GM19324 (cell line): ENCODE measurements around the gene NECTIN4.
"Not testable (repeated sequence)": the region's sequence is repeated elsewhere in the genome, so short reads cannot be mapped to it uniquely, and the experiment has no call there.

Experiments
- ATAC-seq: cut with Tn5 transposase; IDR thresholded peaks from one replicate; pipeline ENCODE4 v1.9.1; 2021; ENCODE audit warnings: mild to moderate bottlenecking, moderate library complexity; ENCODE audit not compliant: unreplicated experiment, low FRiP score

The NECTIN4 gene

DNA sequence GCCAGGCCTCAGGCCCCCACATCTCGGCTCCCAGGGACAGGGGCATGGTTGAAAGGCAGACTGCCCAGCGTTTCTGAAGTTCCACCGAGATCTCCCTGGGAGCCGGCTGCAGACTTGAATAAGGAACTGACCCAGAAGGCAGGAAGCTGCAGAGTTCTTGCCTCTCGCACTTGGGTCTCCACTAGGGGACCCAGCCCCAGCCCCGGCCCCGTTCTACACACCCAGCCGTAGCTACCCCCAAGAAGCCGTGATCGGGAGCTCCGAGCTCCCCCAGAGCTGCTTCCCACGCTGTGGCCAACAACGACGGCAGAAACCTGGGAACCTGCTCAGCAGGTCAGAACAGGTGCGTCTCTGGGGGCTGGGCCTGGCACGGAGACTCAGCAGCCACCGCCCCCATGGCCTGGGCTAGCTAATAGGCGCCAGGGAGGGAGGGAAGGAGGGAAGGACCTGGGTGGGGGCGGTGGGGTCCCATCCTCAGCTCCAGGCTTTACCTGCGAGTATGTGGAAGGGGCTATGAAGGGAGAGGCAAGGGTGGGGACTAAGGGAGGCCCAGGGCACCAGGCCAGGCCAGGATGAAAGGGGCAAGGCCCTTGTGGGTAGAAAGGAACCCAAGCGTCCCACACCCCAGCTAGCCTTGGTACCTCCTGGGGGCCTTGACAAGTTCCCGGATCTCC, at the start of gene NECTIN4:
TSS of gene NECTIN4 (minus strand) at position 308 of the 674 bp plus-strand sequence. CDS start at position 46, 262 bp downstream.
- no peak for ATAC-seq

GRCh38 chr1:161138431-161138830, 49.1 kb upstream of the NECTIN4 start:
- no peak for ATAC-seq

- no peak for ATAC-seq
These were observed 48.5 kb upstream of the NECTIN4 start for GRCh38 chr1:161137881-161138280.

- ATAC-seq: no peak
These were observed 43.9 kb upstream of the NECTIN4 start for GRCh38 chr1:161133220-161133740.

DNA sequence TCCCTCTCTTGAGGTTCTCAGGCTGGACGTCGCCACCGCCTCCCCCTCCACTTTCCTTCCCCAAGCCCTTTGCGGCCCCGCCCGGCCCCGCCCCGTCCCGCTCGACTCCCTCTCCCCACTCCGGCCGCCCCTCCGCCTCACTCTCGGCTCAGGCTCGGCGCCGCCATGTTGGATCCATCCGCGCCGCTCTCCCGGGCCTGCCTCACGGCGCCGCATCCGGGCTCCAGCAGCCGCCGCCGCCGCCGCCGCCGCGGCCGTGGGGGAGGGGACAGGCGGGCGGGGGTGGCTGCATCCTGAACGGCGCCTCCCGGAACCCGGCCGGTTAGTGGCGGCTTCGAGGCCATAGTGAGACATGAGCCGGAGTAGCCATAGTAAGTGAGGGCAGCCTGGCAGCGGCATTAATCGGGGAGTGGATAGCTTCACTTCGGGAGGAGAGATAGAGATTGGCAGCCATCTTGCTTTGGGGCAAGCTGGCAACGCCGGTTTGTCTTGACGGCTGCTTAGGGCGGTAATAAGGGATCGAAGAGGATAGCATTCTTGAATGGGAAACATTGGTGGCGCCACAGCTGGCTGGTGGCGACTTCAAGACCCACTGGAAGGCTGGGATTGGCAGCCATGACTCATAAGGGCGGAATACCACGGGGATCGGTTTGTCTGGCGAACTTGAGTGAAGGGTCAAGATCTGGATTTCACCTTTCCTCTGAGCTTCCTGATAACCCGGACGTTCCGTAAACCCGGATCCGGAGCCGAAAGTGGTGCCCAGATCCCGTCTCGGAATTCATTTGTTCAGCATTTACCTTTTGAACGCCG, 43.3 kb upstream of the NECTIN4 start, which contains the start of gene DEDD:
TSS of gene DEDD (minus strand) at position 258 of the 810 bp plus-strand sequence. CDS start 8,205 bp downstream, outside the sequence.
- ATAC-seq: peak; percentile 94

DNA sequence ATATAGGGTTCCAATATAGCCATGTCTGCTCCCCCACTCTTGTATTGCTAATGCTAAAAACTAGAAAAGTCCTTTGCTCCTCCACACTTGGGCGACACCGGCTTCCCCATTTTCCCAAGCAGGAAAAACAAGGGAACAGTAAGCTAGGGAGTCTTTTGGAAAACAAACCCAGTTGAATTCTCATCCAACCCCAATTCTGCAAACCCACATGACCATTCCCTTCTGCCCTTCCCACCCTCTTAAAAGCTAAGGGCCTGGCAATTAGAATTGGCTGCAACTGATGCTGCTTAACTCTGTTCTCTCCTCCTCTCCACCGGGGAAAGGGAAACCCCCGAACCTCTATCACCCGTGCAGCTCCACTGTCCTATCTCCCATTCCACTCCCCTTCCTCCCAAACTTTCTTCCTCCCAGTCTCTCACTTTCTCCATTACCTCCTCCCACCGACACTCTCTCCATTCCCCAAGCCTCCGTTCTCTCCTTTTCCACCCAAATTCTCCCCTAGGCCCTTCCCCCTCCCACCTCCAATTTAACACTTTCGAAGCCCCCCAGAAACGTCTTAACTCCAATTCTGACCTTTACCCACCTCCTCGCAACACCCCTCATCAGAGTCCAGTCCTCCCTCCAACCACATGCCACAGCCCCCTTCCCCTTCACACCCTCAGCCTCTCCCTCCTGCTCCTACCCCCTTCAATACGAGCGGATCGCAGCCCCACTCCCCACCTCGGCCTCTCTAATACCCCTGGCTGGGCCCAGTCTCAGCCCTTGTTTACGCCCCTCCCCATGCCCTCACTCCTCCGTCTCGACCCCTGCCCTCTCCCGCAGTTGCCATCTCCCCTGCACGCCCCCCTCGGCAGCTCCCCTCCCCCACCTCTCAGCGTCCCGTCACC, 42.4 kb upstream of the NECTIN4 start:
- no peak for ATAC-seq

DNA sequence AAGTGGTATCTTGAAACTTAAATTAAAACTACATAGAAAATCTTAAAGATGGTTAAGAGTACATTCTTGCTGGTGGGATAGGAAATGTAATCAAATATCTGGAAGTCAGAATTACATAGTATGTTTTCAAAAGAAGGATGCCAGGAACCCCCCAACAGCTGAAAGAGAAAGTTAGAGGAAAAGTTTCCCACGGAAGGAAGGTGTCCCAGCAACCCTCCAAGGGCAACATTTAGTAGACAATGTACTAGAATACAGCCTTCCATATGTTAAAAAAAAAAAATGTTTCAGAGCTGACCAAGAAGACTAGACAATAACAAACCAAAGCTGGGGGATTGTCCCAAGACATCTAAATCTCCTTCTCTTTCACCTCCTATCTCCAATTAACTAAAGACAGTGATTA, 40.9 kb upstream of the NECTIN4 start:
- ATAC-seq: no peak

DNA sequence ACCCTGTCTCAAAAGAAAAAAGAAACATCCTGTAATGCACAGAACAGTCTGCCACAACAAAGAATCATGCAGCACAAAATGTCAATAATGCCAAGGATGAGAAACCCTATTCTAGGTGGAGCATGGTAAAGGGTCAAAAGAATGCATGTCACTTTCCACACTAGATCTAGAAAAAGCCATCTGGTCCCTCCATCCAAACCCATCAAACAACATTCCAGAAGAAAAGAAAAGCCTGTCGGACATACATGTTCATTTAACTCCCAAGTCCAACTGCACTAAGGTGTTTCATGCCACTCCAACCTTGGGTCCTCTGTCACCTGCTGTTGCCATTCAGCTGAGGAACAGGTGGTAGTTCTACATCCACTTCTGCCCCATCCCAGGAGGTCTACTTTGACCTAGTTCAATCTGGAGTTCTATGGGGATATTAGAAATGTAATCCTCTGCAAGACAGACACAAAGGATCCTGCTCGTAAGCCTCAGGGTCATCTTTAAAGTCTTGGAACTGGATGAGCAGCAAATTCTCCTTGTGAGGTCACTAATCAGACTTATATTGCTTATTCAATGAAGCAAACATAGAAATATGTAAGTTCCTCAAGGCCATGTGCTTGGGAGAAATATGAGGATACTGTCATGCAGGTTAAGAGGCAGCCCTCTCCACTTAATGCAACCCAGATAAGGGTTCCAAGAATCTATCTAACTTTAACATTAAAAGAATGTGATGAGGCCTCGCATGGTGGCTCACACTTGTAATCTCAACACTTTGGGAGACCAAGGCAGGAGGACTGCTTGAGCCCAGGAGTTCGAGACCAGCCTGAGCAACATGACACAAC, 39.4 kb upstream of the NECTIN4 start:
- ATAC-seq: no peak

DNA sequence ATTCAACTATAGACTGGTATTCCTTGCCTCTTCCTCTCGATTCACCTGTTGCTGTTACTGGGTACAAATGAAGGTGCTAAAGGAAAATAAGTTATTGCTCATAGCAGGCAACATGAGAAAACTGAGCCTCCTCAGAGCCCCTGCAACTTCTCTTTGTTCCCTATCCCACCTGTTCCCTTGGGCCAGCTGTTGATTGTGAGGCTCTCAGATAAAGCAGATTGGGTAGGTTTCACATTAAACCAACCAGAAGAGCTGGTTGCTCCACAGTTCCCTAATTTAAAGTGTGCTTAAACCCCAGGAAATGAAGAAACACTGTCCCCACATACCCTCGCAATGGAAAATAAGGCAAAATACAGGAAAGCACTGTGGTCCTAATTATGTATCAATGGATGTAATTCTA, 38.3 kb upstream of the NECTIN4 start:
- no peak for ATAC-seq

DNA sequence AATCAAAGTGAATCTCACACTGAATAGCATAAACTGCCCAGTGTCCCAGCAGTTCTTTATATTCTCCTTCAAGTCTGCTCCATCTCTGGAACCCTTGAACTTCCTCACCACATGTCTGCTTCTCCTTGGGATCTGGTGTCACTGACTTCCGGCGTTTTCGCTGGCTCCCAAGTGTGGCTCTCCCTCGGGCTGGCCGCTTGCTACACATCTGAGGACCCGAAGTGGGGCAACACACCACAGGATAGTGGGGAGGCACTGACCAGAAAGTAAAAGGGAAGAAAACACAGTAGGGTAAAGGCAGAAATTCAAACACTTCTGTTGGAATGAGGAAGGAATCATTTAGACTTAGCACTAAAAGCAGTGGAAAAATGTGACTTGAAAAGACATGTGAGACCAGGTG, 33.6 kb upstream of the NECTIN4 start:
- ATAC-seq: no peak

DNA sequence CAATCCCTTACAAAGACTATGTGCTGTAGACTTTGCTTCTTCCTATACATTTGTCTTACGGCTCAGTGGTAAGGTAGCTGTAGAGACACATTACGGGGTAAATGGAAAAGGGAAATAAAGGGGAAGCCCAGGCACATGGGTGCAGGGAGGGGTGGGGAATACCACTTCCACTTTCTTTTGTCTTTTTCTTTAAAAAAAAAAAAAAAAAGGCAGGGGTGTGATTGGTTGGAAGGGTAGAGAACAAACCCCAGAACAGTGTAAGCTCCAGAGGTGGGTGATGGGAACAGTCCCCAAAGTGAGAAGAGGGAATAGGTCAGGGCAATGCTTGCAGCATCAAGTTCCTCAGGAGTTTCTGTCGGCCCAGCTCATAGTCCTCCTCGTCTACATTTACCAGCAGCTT, 32.5 kb upstream of the NECTIN4 start:
- no peak for ATAC-seq

DNA sequence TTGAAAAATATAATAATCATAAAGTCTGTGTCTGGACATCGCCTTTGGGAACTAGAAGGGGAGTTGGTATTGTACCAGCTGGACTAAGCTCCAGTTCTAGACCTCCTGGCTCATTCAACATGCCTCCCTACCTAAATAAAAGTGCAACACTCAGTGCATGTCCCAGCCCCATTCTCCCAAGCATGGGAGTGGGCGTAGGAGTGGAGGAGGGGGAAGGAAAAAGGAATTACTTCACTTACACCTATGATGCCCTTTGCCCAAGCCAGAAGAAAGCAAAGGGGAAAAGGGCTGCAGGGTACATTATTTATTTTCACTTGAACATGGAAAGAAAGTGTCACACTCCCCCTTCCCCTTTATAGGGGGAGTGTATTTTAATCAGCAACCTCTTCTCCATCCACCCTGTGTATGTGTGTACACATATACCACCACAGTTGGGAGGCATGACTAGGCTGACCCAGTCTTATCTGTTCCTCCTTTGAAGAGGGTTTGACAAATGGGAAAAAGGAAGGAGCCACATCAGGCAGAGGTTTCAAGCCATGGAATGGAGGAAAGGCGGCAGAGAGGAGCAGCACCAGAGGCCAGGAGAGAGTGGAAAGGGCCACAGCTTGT, 31.8 kb upstream of the NECTIN4 start:
- ATAC-seq: no peak

GRCh38 chr1:161119092-161119903, 29.9 kb upstream of the NECTIN4 start:
- ATAC-seq: no peak

- peak; percentile 87 for ATAC-seq
These were observed 28.6 kb upstream of the NECTIN4 start, which contains the start of the genes NIT1 and PFDN2 for GRCh38 chr1:161117759-161118581. TSS of gene NIT1 (plus strand) at chr1:161118105. CDS start at chr1:161118177, 72 bp downstream. TSS of gene PFDN2 (minus strand) at chr1:161118037. CDS start at chr1:161118026, 11 bp downstream.

DNA sequence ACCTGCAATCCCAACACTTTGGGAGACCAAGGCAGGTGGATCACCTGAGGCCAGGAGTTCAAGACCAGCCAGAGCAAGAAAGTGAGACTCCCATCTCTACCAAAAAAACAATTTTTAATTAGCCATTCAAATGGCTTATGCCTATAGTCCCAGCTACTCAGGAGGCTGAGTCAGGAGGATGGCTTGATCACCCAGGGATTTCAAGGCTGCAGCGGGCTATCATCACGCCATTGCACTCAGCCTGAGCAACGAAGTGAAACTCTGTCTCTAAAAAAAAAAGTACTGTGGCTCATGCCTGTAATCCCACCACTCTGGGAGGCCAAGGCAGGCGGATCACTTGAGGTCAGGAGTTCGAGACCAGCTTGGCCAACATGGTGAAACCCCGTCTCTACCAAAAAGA, 26.6 kb upstream of the NECTIN4 start:
- not testable (repeated sequence) for ATAC-seq

DNA sequence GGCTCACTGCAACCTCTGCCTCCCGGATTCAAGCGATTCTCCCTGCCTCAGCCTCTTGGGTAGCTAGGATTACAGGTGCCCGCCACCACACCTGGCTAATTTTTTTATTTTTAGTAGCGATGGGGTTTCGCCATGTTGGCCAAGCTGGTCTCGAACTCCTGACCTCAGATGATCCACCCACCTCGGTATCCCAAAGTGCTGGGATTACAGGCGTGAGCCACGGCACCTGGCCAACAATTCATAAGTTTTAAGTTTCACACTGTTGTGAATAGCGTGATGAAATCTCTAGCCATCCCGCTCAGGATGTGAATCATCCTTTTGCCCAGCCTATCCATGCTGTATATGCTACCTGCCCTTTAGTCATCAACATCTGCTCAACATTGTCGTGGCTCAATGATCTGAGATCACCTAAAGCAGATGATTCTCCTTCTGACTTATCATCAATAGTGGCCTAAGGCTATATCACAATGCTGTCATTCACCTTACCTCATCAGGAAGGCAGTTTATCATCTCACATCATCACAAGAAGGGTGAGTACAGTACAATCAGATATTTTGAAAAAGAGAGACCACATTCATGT, 25.9 kb upstream of the NECTIN4 start:
- no peak for ATAC-seq

- no peak for ATAC-seq
These were observed 25.2 kb upstream of the NECTIN4 start for GRCh38 chr1:161114556-161114955.
